Omental fat pad (tissue), 4 donors: ENCODE measurements around the gene TRAF3IP1. TPM values are rescaled to one million over a fixed set of nuclear protein-coding genes. Genes with fewer than 3 reads are reported as not detected.

Source experiments
- ATAC-seq: fragments of 150-250 bp; one replicate; pipeline ENCODE4 v1.9.1; 2016; ENCODE audit warnings: mild to moderate bottlenecking, moderate library complexity; ENCODE audit not compliant: low FRiP score
- DNase-seq: peaks from one replicate; pipeline ENCODE4 v3.0.0-alpha.2; 2019; ENCODE audit warnings: low spot score
- small RNA-seq: library from RNA; depleted of rRNA; stranded (forward); fragments of <200 nt; gene quantifications from one replicate; pipeline ENCODE3, GENCODE V24; 2016
- total RNA-seq, 4 donors: library from RNA; depleted of rRNA; stranded (reverse); fragments of >200 nt; gene quantifications; one replicate each; pipeline ENCODE4 v1.1.0, GENCODE V29; 2016
- TF ChIP-seq, protein P1 (sequence below), 3 donors: fragments of 450-650 bp; IDR thresholded peaks; one replicate each; pipeline ENCODE4 v1.5.1; 2016 to 2017; ENCODE audit warnings: antibody characterized with exemption in 3 of 3, mild to moderate bottlenecking in 3 of 3, moderate library complexity in 2 of 3

Gene TRAF3IP1
- total RNA-seq, 4 donors from 2014 or later = 8.4 to 15.9 (median 12.5) TPM

DNA sequence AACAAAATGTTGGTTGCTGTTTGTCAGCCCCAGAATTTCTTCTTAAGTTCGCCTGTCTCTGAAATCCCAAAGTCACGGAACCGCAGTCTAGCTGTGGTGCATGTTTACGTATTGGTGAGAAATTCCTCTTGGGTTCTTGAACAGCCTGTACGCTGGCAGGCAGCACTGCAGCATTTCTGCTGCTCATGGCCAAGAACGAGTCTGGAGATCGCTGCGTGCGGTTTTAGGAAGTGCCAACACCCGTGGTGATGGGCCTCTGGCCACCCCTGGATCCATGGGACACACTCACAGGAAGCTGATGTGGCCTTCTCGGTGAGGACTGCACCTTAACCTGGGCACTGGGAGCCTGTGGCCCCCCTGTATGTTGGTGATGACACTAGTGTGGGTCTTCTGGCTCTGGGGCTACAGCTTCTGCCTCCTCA, 130.1 kb downstream of the TRAF3IP1 start:
- no peak for ATAC-seq
- DNase-seq = no peak

More for the DNA sequence above, 130.1 kb downstream of the TRAF3IP1 start:
- TF ChIP-seq, protein P1, sequence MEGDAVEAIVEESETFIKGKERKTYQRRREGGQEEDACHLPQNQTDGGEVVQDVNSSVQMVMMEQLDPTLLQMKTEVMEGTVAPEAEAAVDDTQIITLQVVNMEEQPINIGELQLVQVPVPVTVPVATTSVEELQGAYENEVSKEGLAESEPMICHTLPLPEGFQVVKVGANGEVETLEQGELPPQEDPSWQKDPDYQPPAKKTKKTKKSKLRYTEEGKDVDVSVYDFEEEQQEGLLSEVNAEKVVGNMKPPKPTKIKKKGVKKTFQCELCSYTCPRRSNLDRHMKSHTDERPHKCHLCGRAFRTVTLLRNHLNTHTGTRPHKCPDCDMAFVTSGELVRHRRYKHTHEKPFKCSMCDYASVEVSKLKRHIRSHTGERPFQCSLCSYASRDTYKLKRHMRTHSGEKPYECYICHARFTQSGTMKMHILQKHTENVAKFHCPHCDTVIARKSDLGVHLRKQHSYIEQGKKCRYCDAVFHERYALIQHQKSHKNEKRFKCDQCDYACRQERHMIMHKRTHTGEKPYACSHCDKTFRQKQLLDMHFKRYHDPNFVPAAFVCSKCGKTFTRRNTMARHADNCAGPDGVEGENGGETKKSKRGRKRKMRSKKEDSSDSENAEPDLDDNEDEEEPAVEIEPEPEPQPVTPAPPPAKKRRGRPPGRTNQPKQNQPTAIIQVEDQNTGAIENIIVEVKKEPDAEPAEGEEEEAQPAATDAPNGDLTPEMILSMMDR (IDR thresholded peaks at IDR 0.05) = no peak

Small RNA genes within 50 kb of the gene (small RNA-seq; reads per million reads assigned to genes)
- not detected for gene RNU6-234P

Other genes starting within 250 kb of the TRAF3IP1 start
- under 1 TPM; 0.19 to 0.47 (median 0.25) TPM for gene ESPNL, start 220.2 kb upstream of the TRAF3IP1 start, total RNA-seq
- 1 to 10 TPM in 1 of 4 donors, under 1 TPM in 3; 0.28 to 1.6 (median 0.57) TPM for gene KLHL30, start 181.8 kb upstream of the TRAF3IP1 start, total RNA-seq
- 1 to 10 TPM in 2 of 4 donors, not detected in 2; 1.1 to 1.9 TPM for gene ERFE, start 161.5 kb upstream of the TRAF3IP1 start, total RNA-seq
- gene ILKAP, start 116.8 kb upstream of the TRAF3IP1 start, total RNA-seq = 10 to 100 TPM; 20.2 to 51.8 (median 29.7) TPM
- 1 to 10 TPM; 5.3 to 9.1 (median 5.6) TPM for gene HES6, start 80.5 kb upstream of the TRAF3IP1 start, total RNA-seq
- 10 to 100 TPM in 3 of 4 donors, 1 to 10 TPM in 1; 5.3 to 36.4 (median 15.4) TPM for gene PER2, start 31.9 kb upstream of the TRAF3IP1 start, total RNA-seq
- 10 to 100 TPM; 12.9 to 23.4 (median 14.4) TPM for gene ASB1, start 106.4 kb downstream of the TRAF3IP1 start, total RNA-seq